NCI-H2029 treated with DMSO at 0.1 percent for 48 hours (cell line): Measurements from ENCODE around the gene LGMN.

Experiments used
- DNase-seq: peaks from one replicate; lab custom pipeline; 2025; lab: John Stamatoyannopoulos, UW

Gene LGMN

GRCh38 chr14:92726135-92726932, 22.1 kb downstream of the LGMN start:
- DNase-seq, result no peak

DNA sequence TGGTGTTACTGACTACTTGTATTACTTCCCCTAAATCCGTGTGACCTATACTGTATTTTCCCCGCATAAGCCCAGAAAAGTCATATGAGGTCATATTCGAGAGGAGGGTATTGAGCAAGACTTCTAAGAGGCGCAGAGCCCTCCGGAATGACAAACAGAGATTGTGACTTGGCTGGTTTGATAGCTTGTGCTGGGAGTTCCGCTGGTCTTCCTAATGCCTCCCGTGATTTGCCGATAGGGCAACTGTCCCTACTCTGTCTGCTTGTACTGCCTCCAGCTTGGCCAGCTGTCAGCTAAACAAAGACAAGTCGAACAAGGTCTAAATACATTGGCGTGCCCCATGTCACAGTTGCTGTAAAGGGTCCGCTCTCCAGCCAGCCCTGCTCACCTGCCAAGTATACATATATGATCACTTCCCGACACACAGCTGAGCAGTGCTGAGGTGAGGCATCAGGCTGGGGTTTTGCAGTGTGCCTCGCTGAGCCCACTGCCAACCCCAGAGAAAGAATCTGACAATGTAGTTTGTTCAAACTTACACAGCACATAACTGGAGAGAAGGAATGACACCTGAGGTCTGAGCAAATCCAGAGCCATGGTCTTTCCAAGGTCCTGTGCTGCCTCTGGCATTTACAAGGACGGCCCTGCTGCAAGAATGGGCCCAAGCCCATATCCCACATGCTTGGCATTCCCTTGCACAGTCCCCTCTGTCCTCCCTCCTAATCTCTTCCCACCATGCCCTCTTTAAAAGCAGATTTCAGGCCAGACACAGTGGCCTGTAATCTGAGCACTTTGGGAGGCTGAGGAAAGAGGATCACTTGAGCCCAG, 23.7 kb downstream of the LGMN start:
- no peak for DNase-seq

DNA sequence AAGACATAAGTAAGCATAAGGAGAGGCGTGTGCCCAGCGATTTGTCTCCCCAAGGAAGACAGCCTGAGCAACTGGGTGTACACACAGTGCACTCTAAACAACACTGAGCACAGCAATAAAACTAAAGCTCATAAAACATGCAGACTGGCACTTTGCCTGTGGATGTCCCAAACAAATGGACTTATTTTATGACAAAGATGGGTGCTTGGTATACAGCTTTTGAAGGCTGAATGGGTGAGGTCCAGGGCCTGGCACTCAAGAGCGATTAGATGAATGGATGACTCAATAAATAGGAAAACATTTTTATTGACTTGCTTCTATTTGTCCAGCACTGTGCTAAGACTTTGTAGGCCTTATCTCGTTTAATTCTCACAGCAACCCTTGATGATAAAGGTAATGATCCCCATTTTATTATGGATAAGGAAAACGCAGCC, 28.5 kb downstream of the LGMN start:
- no peak for DNase-seq

DNA sequence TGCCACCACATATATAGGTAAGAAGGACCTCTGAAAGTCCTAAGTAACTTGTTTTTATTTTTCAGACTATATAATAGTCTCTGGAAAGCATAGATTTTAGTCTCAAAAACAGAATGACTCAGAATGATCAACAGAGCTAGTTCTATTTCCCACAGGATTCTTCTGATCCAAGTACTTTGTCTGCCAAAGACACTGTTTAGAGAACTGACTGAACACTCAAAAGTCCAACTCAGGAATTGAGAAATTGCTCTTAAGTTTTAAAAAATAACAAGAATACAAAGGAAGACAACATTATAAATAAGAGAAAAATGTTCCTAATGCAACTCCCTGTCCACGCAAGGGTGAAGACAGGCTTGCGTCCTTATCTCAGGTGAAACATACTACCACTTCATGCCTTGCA, 29.0 kb downstream of the LGMN start:
- no peak for DNase-seq

DNA sequence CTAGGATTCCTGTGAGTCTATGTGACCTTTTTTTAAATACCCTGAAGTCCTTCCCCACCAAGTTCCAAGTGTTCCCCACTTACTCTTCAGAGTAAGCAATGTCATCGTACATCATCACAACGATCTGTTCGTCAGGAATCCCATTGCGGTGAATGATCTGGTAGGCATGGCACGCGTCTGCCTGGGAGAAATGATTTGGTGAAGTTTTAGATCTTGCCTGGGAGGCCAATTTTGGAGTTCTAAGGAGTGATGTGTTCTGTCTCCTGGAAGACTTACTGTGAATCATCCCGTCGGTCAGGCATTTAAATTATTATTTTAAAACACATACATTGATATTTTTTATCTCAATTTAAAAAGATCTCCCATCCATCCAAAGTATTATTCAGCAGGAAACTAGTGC, 29.8 kb downstream of the LGMN start:
- no peak for DNase-seq

DNA sequence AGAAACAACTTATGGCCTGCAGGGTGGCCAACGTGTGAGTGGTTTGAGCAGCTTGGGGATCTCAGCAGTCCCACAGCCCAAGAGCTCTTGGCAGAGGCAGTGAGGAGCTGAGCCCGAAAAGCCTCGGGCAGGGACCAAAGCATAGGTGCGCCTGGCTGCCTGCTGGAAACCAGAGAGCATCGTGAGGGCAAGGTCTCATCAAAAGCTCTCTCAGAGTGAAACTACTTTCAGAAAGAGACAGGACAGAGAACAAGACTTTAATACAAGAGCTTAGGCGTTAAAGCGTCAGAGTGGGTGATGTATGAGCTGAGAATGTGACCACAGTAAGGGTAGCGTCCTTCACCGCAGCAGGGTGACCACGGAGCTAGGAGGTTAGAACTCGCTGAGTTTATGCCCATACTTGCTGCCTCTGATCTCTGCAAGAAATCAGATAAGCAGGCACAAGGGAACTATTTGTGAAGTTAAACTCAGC, 30.8 kb downstream of the LGMN start:
- no peak for DNase-seq

- no peak for DNase-seq
Observed at GRCh38 chr14:92716131-92716530, 32.3 kb downstream of the LGMN start.

DNA sequence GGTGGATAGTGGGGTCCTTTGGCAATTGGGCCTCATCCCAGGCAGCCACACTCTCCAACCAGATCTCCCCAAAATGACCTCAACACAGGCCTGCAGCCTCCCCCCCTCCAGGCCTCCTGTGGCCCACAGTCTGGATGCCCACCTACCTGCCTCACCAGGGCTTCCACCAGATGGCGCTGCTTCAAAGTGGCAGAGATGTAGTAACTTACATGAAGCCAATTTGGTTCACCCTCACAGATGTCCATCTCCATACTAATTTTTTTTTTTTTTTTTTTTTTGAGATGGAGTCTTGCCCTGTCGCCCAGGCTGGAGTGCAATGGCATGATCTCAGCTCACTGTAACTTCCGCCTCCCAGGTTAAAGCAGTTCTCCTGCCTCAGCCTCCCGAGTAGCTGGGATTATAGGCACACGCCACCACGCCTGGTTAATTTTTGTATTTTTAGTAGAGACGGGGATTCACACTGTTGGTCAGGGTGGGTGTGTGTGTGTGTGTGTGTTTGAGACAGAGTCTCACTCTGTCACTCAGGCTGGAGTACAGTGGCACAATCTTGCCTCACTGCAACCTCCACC, 33.6 kb downstream of the LGMN start:
- DNase-seq, result peak; percentile 33

DNA sequence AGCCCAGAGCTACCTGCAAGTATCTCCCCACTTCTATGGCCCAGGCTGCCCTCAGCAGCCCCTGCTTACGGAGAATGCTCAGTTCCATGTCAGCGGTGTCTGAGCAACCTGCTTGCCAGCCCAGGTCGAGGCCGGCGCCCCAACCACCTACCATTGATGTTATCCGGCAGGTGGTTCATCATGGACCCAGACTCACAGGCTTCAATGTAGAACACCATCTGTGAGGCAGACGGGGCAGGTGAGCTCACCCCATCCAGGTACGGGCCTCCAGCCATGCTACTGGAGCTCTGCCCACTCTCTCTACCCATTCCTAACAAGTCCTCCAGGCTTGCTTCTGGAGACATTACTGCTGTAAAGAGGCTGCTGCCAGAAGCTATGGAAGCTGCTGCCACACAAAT, 35.8 kb downstream of the LGMN start:
- no peak for DNase-seq

- DNase-seq, result no peak
Observed at GRCh38 chr14:92711976-92712653, 36.3 kb downstream of the LGMN start.

- DNase-seq, result no peak
Observed at GRCh38 chr14:92710001-92710341, 38.5 kb downstream of the LGMN start.

- no peak for DNase-seq
Observed at GRCh38 chr14:92709340-92710000, 39.0 kb downstream of the LGMN start.

DNA sequence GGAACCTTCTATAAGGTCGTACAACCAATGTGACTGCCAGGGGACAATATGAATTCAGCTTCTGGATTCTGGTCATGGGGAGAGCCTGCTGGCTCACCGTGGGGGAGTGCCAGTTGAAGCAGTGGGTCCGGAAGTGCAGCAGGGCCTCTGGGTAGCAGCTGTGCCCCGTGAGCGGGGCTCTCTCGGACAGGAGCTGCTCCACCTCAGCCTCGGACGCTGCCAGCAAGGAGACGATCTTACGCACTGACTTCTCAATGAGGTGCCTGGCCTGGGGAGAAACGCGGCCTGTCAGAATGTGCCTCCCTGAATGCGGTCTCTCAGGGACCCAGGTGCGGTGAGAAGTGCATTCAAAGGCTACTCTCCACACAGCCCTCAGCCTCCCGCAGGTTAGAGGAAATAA, 42.0 kb downstream of the LGMN start:
- DNase-seq, result no peak

DNA sequence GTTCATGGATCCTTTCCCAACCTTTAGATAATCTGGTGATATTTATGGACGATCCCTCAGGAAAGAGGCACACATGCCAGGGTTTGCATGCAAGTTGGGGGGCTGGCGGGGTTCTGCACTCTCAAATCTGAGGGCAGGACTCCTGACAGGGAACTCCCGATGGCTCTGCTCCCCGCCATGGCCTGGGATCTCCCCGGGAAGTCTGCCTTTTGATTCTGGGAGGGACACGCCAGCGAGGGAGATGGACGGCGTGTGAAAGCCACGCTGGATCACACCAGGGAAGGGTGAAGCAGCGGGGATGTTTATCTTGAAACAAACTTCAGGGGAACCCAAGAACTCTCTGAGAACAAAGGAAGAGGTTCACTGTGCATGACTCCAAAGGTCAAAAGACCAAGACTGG, 43.6 kb downstream of the LGMN start:
- DNase-seq, result no peak

GRCh38 chr14:92704036-92704804, 44.2 kb downstream of the LGMN start:
- DNase-seq, result no peak

DNA sequence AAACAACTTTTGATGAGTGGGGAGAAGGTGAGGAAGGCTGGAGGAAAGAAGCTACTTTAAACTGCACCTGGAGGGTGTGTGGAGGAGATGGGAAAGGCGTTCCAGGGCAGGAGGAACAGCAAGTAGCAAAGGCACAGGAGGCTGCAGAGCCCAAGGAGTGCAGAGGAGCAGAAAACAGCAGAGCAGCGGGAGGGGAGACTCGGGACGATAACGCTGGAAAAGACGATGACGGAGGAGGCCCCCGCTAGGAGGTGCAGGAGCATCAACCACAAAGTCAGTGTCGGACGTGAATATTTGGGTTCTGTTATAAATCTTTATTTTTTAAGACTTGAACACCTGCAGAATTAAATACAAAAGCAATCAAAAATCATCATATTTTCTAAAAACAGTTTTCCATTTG, 44.9 kb downstream of the LGMN start:
- DNase-seq, result no peak

GRCh38 chr14:92702441-92702918, 45.9 kb downstream of the LGMN start:
- DNase-seq, result no peak

DNA sequence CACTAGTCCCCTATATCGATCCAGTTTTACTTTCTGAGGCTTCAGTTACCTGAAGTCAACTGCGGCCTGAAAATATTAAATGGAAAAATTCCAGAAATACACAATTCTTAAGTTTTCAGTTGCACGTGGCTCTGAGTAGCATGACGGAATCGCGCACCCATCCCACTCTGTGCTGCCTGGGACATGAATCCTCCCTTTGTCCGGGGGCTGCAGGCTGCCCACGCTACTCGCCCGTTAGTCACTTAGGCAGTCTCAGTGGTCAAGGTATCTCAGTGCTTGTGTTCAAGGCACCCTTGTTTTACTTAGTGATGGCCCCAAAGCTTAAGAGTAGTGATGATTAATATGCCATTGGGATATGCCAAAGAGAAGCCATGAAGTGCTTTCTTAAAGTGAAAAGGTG, 46.6 kb downstream of the LGMN start:
- no peak for DNase-seq

GRCh38 chr14:92698393-92698792, 50.0 kb downstream of the LGMN start:
- no peak for DNase-seq

- no peak for DNase-seq
Observed at GRCh38 chr14:92696366-92696765, 52.1 kb downstream of the LGMN start.

DNA sequence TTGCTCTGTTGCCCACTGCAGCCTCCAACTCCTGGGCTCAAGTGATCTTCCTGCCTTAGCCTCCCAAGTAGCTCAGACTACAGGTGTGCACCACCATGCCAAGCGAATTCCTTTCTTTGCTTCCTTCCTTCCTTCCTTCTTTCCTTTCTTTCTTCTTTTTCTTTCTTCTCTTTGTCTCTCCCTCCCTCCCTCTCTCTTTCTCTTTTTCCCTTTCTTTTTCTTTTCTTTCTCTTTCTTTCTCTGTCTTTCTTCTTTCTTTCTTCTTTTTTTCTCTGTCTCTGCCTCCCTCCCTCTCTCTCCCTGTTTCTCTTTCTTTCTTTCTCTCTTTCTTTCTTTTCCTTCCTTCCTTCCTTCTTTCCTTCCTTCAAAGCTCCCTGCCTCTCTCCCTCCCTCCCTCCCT, 52.9 kb downstream of the LGMN start:
- no peak for DNase-seq
